H9 (cell line): ENCODE data around the gene TSKU. TPM values are rescaled to one million over a fixed set of nuclear protein-coding genes. Genes with fewer than 3 reads are reported as not detected.

Source experiments
- DNase-seq: peaks from one replicate; pipeline ENCODE4 v3.0.0-alpha.2; 2017
- H2AFZ ChIP-seq: one replicate; pipeline ENCODE4 v1.6.1; 2013; ENCODE audit warnings: mild to moderate bottlenecking, low read length, control low read depth, moderate library complexity
- H2AK5ac ChIP-seq: 2 replicates; pipeline ENCODE4 v1.6.1; 2013; ENCODE audit warnings: low read length, control low read depth, mixed read lengths; ENCODE audit not compliant: insufficient read length
- H2BK120ac ChIP-seq: one replicate; pipeline ENCODE4 v1.6.1; 2013; ENCODE audit warnings: low read depth, mild to moderate bottlenecking, low read length, control low read depth, inconsistent platforms; ENCODE audit not compliant: poor library complexity, severe bottlenecking
- H2BK12ac ChIP-seq: 2 replicates; pipeline ENCODE4 v1.6.1; 2013; ENCODE audit warnings: low read length, control low read depth, mixed read lengths, low read depth; ENCODE audit not compliant: insufficient read length
- H2BK15ac ChIP-seq: 2 replicates; pipeline ENCODE4 v1.6.1; 2013; ENCODE audit warnings: low read depth, low read length, control low read depth
- H2BK20ac ChIP-seq: one replicate; pipeline ENCODE4 v1.6.1; 2013; ENCODE audit warnings: low read depth, mild to moderate bottlenecking, low read length, control low read depth, inconsistent platforms; ENCODE audit not compliant: poor library complexity, severe bottlenecking
- H2BK5ac ChIP-seq: 2 replicates; pipeline ENCODE4 v1.6.1; 2013; ENCODE audit warnings: low read length, control low read depth, mixed read lengths; ENCODE audit not compliant: insufficient read length
- H3K14ac ChIP-seq: 2 replicates; pipeline ENCODE4 v1.6.1; 2013; ENCODE audit warnings: low read length, control low read depth; ENCODE audit not compliant: insufficient read depth
- H3K18ac ChIP-seq: 2 replicates; pipeline ENCODE4 v1.6.1; 2013; ENCODE audit warnings: low read depth, mild to moderate bottlenecking, mixed read lengths, low read length, control low read depth; ENCODE audit not compliant: insufficient read length
- H3K23ac ChIP-seq: 2 replicates; pipeline ENCODE4 v1.6.1; 2013; ENCODE audit warnings: low read length, control low read depth, mixed read lengths, low read depth; ENCODE audit not compliant: insufficient read length
- H3K23me2 ChIP-seq: 2 replicates; pipeline ENCODE4 v1.6.1; 2013; ENCODE audit warnings: low read depth, mild to moderate bottlenecking, mixed read lengths, low read length, control low read depth; ENCODE audit not compliant: insufficient read length, poor library complexity, severe bottlenecking
- H3K27ac ChIP-seq: 2 replicates; pipeline ENCODE4 v1.5.1; 2013; ENCODE audit warnings: low read length, control low read depth, mixed read lengths, low read depth; ENCODE audit not compliant: insufficient read length
- H3K27me3 ChIP-seq: 2 replicates; pipeline ENCODE4 v1.6.1; 2013; ENCODE audit warnings: low read length, control low read depth, inconsistent platforms; ENCODE audit not compliant: insufficient read depth
- H3K4ac ChIP-seq: 2 replicates; pipeline ENCODE4 v1.6.1; 2013; ENCODE audit warnings: low read depth, mild to moderate bottlenecking, control low read depth, inconsistent platforms, low read length, moderate library complexity
- H3K4me1 ChIP-seq: 2 replicates; pipeline ENCODE4 v1.6.1; 2013; ENCODE audit warnings: low read length, control low read depth, inconsistent platforms; ENCODE audit not compliant: insufficient read depth
- H3K4me2 ChIP-seq: 2 replicates; pipeline ENCODE4 v1.6.1; 2013; ENCODE audit warnings: low read length, control low read depth, mixed read lengths; ENCODE audit not compliant: insufficient read length, insufficient read depth
- H3K56ac ChIP-seq: 2 replicates; pipeline ENCODE4 v1.6.1; 2013; ENCODE audit warnings: low read depth, mild to moderate bottlenecking, mixed read lengths, low read length, control low read depth; ENCODE audit not compliant: insufficient read length
- H3K79me1 ChIP-seq: 2 replicates; pipeline ENCODE4 v1.6.1; 2013; ENCODE audit warnings: low read depth, mild to moderate bottlenecking, moderate library complexity, low read length, control low read depth, inconsistent platforms; ENCODE audit not compliant: insufficient read depth, poor library complexity, severe bottlenecking
- H3K79me2 ChIP-seq: 2 replicates; pipeline ENCODE4 v1.6.1; 2013; ENCODE audit warnings: low read length, control low read depth, inconsistent platforms; ENCODE audit not compliant: insufficient read depth
- H3K9ac ChIP-seq: 2 replicates; pipeline ENCODE4 v1.6.1; 2013; ENCODE audit warnings: low read length, control low read depth, mixed read lengths; ENCODE audit not compliant: insufficient read length; ENCODE audit errors: extremely low read depth
- H3K9me3 ChIP-seq: one replicate; pipeline ENCODE4 v1.6.1; 2013; ENCODE audit warnings: low read depth, low read length, inconsistent platforms; ENCODE audit not compliant: control insufficient read depth
- H3T11ph ChIP-seq: one replicate; pipeline ENCODE4 v1.6.1; 2013; ENCODE audit warnings: mild to moderate bottlenecking, low read length, control low read depth, inconsistent platforms
- H4K20me1 ChIP-seq: one replicate; pipeline ENCODE4 v1.6.1; 2013; ENCODE audit not compliant: control insufficient read depth, insufficient read length, insufficient read depth
- H4K5ac ChIP-seq: 2 replicates; pipeline ENCODE4 v1.6.1; 2013; ENCODE audit warnings: low read depth, mild to moderate bottlenecking, mixed read lengths, low read length, control low read depth; ENCODE audit not compliant: insufficient read length
- H4K8ac ChIP-seq: replicated peaks from 2 replicates; pipeline ENCODE4 v1.6.1; 2013; ENCODE audit warnings: low read length, control low read depth, mixed read lengths, low read depth; ENCODE audit not compliant: insufficient read length
- H4K91ac ChIP-seq: 2 replicates; pipeline ENCODE4 v1.6.1; 2013; ENCODE audit warnings: low read depth, mild to moderate bottlenecking, moderate library complexity, mixed read lengths, low read length, control low read depth; ENCODE audit not compliant: insufficient read length
- H3K27ac Mint-ChIP-seq, 3 experiments: 2 replicates in 2 of 3; 3 replicates in 1 of 3; pipeline ENCODE4 v1.8.0; 2020 to 2021; ENCODE audit warnings: mixed read lengths in 3 of 3, mild to moderate bottlenecking in 1 of 3, moderate library complexity in 1 of 3
- H3K27me3 Mint-ChIP-seq: 2 replicates; pipeline ENCODE4 v1.8.0; 2021; ENCODE audit warnings: low read depth, mild to moderate bottlenecking, moderate library complexity, mixed read lengths
- H3K36me3 Mint-ChIP-seq, 3 experiments: 2 replicates in 2 of 3; 3 replicates in 1 of 3; pipeline ENCODE4 v1.8.0; 2020 to 2021; ENCODE audit warnings: low read depth in 3 of 3, mixed read lengths in 3 of 3; ENCODE audit not compliant: insufficient read depth in 1 of 3
- H3K4me1 Mint-ChIP-seq, 2 experiments: 2 replicates each; pipeline ENCODE4 v1.8.0; 2020; ENCODE audit warnings: mixed read lengths in 2 of 2
- H3K4me3 Mint-ChIP-seq, 2 experiments: 2 replicates in 1 of 2; 3 replicates in 1 of 2; pipeline ENCODE4 v1.8.0; 2020 to 2021; ENCODE audit warnings: mild to moderate bottlenecking in 2 of 2, mixed read lengths in 2 of 2, moderate library complexity in 1 of 2
- H3K9me3 Mint-ChIP-seq, 2 experiments: 2 replicates in 1 of 2; 3 replicates in 1 of 2; pipeline ENCODE4 v1.8.0; 2020; ENCODE audit warnings: mild to moderate bottlenecking in 2 of 2, mixed read lengths in 2 of 2, moderate library complexity in 1 of 2
- WGBS: extraction: QIAGEN DNeasy Blood & Tissue Kit; methylation state at CpG from one replicate; pipeline ENCODE4 v1.1.7; 2013; ENCODE audit warnings: missing lambda C conversion rate, low lambda C conversion rate, mixed read lengths; ENCODE audit not compliant: insufficient read length; ENCODE audit errors: extremely low coverage; 5-methylcytosine and 5-hydroxymethylcytosine counted together
- total RNA-seq: library from RNA; stranded (reverse); gene quantifications from 2 replicates; pipeline ENCODE4 v1.2.1, GENCODE V29; 2021
- TF ChIP-seq, protein P1 (sequence below): fragments of 200-600 bp; sonication (generic); conservative IDR thresholded peaks from 3 replicates; pipeline ENCODE4 v1.8.0; 2021; ENCODE audit warnings: antibody characterized with exemption, mild to moderate bottlenecking

TSKU gene
- total RNA-seq, 1 experiment from 2014 or later, result 25.4 TPM

- Histone ChIP-seq H4K8ac (no peak overlapping the region), H3K23ac (no peak overlapping the region), H3K4me2 (no peak overlapping the region), H3K4me1 (no peaks in the 10 kb centered on the region), H2BK20ac (no peak overlapping the region), H3K27me3 (no peaks in the 10 kb centered on the region), H3K79me2 (no peaks in the 10 kb centered on the region), H3T11ph (no peak overlapping the region), H3K9ac (no peak overlapping the region), H2AK5ac (no peak overlapping the region), H3K27ac (no peak overlapping the region), H2BK120ac (no peak overlapping the region), H3K9me3 (no peaks in the 10 kb centered on the region), H4K20me1 (no peaks in the 10 kb centered on the region), H3K23me2 (no peaks in the 10 kb centered on the region), H4K91ac (no peak overlapping the region), H3K79me1 (no peaks in the 10 kb centered on the region), H3K14ac (no peak overlapping the region), H4K5ac (no peak overlapping the region), H2BK15ac (no peak overlapping the region), H2BK5ac (no peak overlapping the region), H3K56ac (no peak overlapping the region), H3K4ac (no peak overlapping the region), H3K18ac (no peak overlapping the region), H2AFZ (no peak overlapping the region), H2BK12ac (no peak overlapping the region)
- H3K4me3 Mint-ChIP-seq, result no peak overlapping the region
- DNase-seq, result no peak
- no CpG with 5 or more reads among the region's 11 CpGs for WGBS
- TF ChIP-seq, protein P1, sequence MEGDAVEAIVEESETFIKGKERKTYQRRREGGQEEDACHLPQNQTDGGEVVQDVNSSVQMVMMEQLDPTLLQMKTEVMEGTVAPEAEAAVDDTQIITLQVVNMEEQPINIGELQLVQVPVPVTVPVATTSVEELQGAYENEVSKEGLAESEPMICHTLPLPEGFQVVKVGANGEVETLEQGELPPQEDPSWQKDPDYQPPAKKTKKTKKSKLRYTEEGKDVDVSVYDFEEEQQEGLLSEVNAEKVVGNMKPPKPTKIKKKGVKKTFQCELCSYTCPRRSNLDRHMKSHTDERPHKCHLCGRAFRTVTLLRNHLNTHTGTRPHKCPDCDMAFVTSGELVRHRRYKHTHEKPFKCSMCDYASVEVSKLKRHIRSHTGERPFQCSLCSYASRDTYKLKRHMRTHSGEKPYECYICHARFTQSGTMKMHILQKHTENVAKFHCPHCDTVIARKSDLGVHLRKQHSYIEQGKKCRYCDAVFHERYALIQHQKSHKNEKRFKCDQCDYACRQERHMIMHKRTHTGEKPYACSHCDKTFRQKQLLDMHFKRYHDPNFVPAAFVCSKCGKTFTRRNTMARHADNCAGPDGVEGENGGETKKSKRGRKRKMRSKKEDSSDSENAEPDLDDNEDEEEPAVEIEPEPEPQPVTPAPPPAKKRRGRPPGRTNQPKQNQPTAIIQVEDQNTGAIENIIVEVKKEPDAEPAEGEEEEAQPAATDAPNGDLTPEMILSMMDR, result no peak; the same call in 2 of the 3 replicates
- H3K27ac Mint-ChIP-seq, result no peak overlapping the region
- peaks cover 6% of the 10 kb centered on the region for H3K27me3 Mint-ChIP-seq
- no peaks in the 10 kb centered on the region for H3K9me3 Mint-ChIP-seq
- peaks cover 13 to 14% of the 10 kb centered on the region in 2 experiments for H3K4me1 Mint-ChIP-seq
- no peaks in the 10 kb centered on the region for H3K36me3 Mint-ChIP-seq
Observed at GRCh38 chr11:76836613-76837291, 53.6 kb downstream of the TSKU start.
